Measurements from ENCODE around the gene MED7. TPM values are rescaled to one million over a fixed set of nuclear protein-coding genes. Genes with fewer than 3 reads are reported as not detected.
A peak's percentile ranks its signal among the peaks of the same experiment; 100 is the strongest.

MED7 gene
- total and polyA plus RNA-seq, 9 of the 15 experiments (the other 6 are each of a cell fraction or from before 2014, with no cell fraction given): 4.5 to 38.7 (median 12.2) TPM

GRCh38 chr5:157142317-157143126 lies at the start of gene MED7 (continued):
- no peak for TF ChIP-seq STAT5B (CRISPR knock-in tag; IDR thresholded peaks at IDR 0.05)
- TF ChIP-seq PRDM10 (IDR thresholded peaks at IDR 0.05; ENCODE audit: partially characterized antibody): no peak
- TF ChIP-seq ZNF311 (CRISPR knock-in tag; IDR thresholded peaks at IDR 0.05): no peak
- TF ChIP-seq ASH1L (IDR thresholded peaks at IDR 0.05; ENCODE audit: borderline replicate concordance, low read depth, partially characterized antibody): no peak
- no peak for TF ChIP-seq MCM5 (IDR thresholded peaks at IDR 0.05; ENCODE audit: low read depth)
- TF ChIP-seq OTX1 (CRISPR knock-in tag; IDR thresholded peaks at IDR 0.05): no peak
- TF ChIP-seq TRIM24 (IDR thresholded peaks at IDR 0.05): peak in 1 of 2 experiments; percentile 34; a peak in 1 of 4 replicates
- no peak for TF ChIP-seq ARID3A (IDR thresholded peaks at IDR 0.05; ENCODE audit: borderline replicate concordance, low read depth, low read length)
- peak; percentile 76 for TF ChIP-seq CREB1 (IDR thresholded peaks at IDR 0.05)
- TF ChIP-seq CREB1 (CRISPR knock-in tag; IDR thresholded peaks at IDR 0.05): 0 out of 2 replicates have a peak, but pooled peaks have one; percentile 31
- TF ChIP-seq RBM34 (IDR thresholded peaks at IDR 0.05; ENCODE audit: borderline replicate concordance, insufficient read depth, low read length): no peak
- TF ChIP-seq ZBED1 (IDR thresholded peaks at IDR 0.05): 0 out of 2 replicates have a peak, but pooled peaks have one; percentile 44
- TF ChIP-seq CHAMP1 (IDR thresholded peaks at IDR 0.05): 0 out of 2 replicates have a peak, but pooled peaks have one; percentile 69
- no peak for TF ChIP-seq ETS2 (tag; IDR thresholded peaks at IDR 0.05; ENCODE audit: borderline replicate concordance, poor library complexity, severe bottlenecking)
- no peak for TF ChIP-seq SOX6 (IDR thresholded peaks at IDR 0.05)
- TF ChIP-seq ETS1 (conservative IDR thresholded peaks at IDR 0.05; ENCODE audit: control insufficient read depth, low read depth, low read length): no peak
- TF ChIP-seq TBP (optimal IDR thresholded peaks at IDR 0.05; ENCODE audit: low read depth, low read length): peak; percentile 67
- peak; percentile 81 for TF ChIP-seq ZNF384 (IDR thresholded peaks at IDR 0.05; ENCODE audit: low read depth, low read length)
- peak; percentile 39 for TF ChIP-seq DPF2 (IDR thresholded peaks at IDR 0.05)
- TF ChIP-seq ETV5 (CRISPR knock-in tag; IDR thresholded peaks at IDR 0.05; ENCODE audit: low read depth): peak; percentile 78; the same call in 1 of the 2 replicates
